Naive thymus-derived CD8-positive, alpha-beta T cell (primary cell): ENCODE data around the gene COL23A1. TPM values are rescaled to one million over a fixed set of nuclear protein-coding genes. Genes with fewer than 3 reads are reported as not detected.
A peak's percentile ranks its signal among the peaks of the same experiment; 100 is the strongest.

ENCODE experiments used
- ATAC-seq, 2 donors: fragments of 150-1000 bp; cut with Tn5 transposase in 1 of 2; sonication (Bioruptor Pico), chemical (Tn5 transposase) in 1 of 2; 1 replicate in 1 of 2; 2 replicates in 1 of 2; pipeline ENCODE4 v1.10.0; 2021; ENCODE audit warnings: mild to moderate bottlenecking in 2 of 2, moderate library complexity in 2 of 2
- POLR2A ChIA-PET: fragments of 350-600 bp; sonication (Branson Sonifier 250); formaldehyde crosslinking; loops from one replicate; lab custom pipeline; 2021; ENCODE audit warnings: antibody characterized with exemption; lab: Charles Lee
- DNase-seq, 10 donors: peaks; one replicate each; pipeline versions ENCODE4 v3.0.0 to v3.0.0-alpha.2; 2020 to 2022
- H3K27ac Mint-ChIP-seq, 10 donors: one replicate each; pipeline ENCODE4 v1.8.0; 2020 to 2022; ENCODE audit warnings: mild to moderate bottlenecking in 10 of 10, mixed read lengths in 10 of 10, moderate library complexity in 4 of 10, inconsistent platforms in 1 of 10
- H3K27me3 Mint-ChIP-seq, 5 donors: one replicate each; pipeline ENCODE4 v1.8.0; 2021 to 2022; ENCODE audit warnings: mixed read lengths in 5 of 5
- H3K36me3 Mint-ChIP-seq, 3 donors: one replicate each; pipeline ENCODE4 v1.8.0; 2020 to 2022; ENCODE audit warnings: mixed read lengths in 3 of 3, mild to moderate bottlenecking in 2 of 3, inconsistent platforms in 1 of 3
- H3K4me1 Mint-ChIP-seq, 4 donors: one replicate each; pipeline ENCODE4 v1.8.0; 2021 to 2022; ENCODE audit warnings: mixed read lengths in 4 of 4
- H3K4me3 Mint-ChIP-seq, 10 donors: one replicate each; pipeline ENCODE4 v1.8.0; 2020 to 2022; ENCODE audit warnings: mild to moderate bottlenecking in 10 of 10, mixed read lengths in 10 of 10, moderate library complexity in 6 of 10, inconsistent platforms in 1 of 10
- H3K9me3 Mint-ChIP-seq, 9 donors: one replicate each; pipeline ENCODE4 v1.8.0; 2020 to 2022; ENCODE audit warnings: mixed read lengths in 9 of 9, mild to moderate bottlenecking in 3 of 9, inconsistent platforms in 1 of 9, moderate library complexity in 1 of 9
- polyA plus RNA-seq, 3 donors: library from polyadenylated mRNA; unstranded; fragments of 300-500 nt; fragmentation: Illumina TruSeq; gene quantifications; one replicate each; pipeline ENCODE4 v1.2.3, GENCODE V29; 2021
- total RNA-seq, 8 experiments: library from RNA in 2 of 8; stranded (reverse) in 2 of 8; gene quantifications; one replicate each; pipeline ENCODE4 v1.2.3 and lab custom pipeline; 2021 to 2026

Gene COL23A1
- total and polyA plus RNA-seq, 5 experiments from 2014 or later: 0.10 to 0.51 (median 0.16) TPM; not detected in 2

DNA sequence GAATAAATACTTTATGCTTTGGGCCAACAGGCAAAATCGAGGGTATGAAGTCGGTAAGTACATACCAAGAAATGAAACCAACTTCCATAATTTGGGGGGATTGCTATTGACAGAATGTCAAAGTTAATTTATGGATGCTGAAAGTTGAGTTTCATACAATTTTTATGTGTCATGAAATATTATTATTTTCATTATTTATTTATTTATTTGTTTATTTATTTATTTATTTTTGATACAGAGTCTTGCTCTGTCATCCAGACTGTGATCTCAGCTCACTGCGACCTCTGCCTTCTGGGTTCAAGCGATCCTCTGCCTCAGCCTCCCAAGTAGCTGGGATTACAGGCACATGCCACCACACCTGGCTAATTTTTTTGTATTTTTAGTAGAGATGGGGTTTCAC lies 398.5 kb downstream of the COL23A1 start:
- Mint-ChIP-seq H3K27me3 (peaks cover 8 to 11% (median 10%) of the 10 kb centered on the region in 5 donors), H3K4me3 (no peak overlapping the region), H3K27ac (no peak overlapping the region), H3K36me3 (peaks cover 0 to 2% (median 0%) of the 10 kb centered on the region in 3 donors), H3K4me1 (peaks cover 8 to 21% (median 17%) of the 10 kb centered on the region in 4 donors), H3K9me3 (peaks cover 0 to 2% (median 0%) of the 10 kb centered on the region in 9 donors)
- ATAC-seq (no peak), DNase-seq (no peak)
- POLR2A ChIA-PET: no interaction called here

DNA sequence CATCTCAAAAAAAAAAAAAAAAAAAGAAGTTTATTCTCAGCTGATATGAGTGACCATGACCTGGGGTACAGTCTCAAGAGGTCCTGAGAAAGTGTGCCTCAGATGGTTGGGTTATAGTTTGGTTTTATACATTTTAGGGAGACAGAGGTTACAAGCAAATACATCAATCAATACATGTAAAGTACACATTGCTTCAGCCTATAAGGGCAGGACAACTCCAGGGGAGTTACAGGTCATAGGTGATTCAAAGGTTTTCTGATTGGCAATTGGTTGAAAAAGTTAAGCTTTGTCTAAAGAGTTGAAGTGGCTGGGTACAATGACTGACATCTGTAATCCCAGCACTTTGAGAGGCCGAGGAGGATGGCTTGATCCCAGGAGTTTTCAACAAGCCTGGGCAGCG lies 400.8 kb downstream of the COL23A1 start:
- Mint-ChIP-seq H3K4me1 (peaks cover 8 to 16% (median 15%) of the 10 kb centered on the region in 4 donors), H3K9me3 (peaks cover 0 to 2% (median 0%) of the 10 kb centered on the region in 9 donors), H3K4me3 (no peak overlapping the region), H3K36me3 (peaks cover 0 to 2% (median 0%) of the 10 kb centered on the region in 3 donors), H3K27me3 (peaks cover 8 to 11% (median 10%) of the 10 kb centered on the region in 5 donors), H3K27ac (peak overlapping the region in 1 of 10 donors; percentile 15)
- no peak for ATAC-seq
- no peak for DNase-seq
- POLR2A ChIA-PET: no interaction called here

Other genes starting within 250 kb of the COL23A1 start
- 100 to 1,000 TPM; 105 TPM for gene CLK4, start 36.7 kb upstream of the COL23A1 start, total RNA-seq
- 10 to 100 TPM; 14.5 to 18.7 (median 18.0) TPM for gene CLK4, start 36.7 kb upstream of the COL23A1 start, polyA plus RNA-seq
- 10 to 100 TPM; 20.0 to 23.5 TPM for gene ZNF354A, start 140.3 kb upstream of the COL23A1 start, total RNA-seq
- gene ZNF354A, start 140.3 kb upstream of the COL23A1 start, polyA plus RNA-seq: 10 to 100 TPM; 10.2 to 15.2 (median 12.4) TPM